HEK293T (cell line): ENCODE measurements around the gene TRABD2B.

Source experiments
- ARNT ChIP-seq: fragments of 450-650 bp; IDR thresholded peaks from 2 replicates; pipeline ENCODE4 v1.6.1; 2017; ENCODE audit warnings: mild to moderate bottlenecking
- FOXA1 ChIP-seq: fragments of 450-650 bp; IDR thresholded peaks from 2 replicates; pipeline ENCODE4 v1.6.1; 2016; ENCODE audit warnings: mild to moderate bottlenecking
- FOXK2 ChIP-seq: fragments of 450-650 bp; IDR thresholded peaks from 2 replicates; pipeline ENCODE4 v1.6.1; 2016; ENCODE audit warnings: mild to moderate bottlenecking
- FOXM1 ChIP-seq: fragments of 450-650 bp; IDR thresholded peaks from 2 replicates; pipeline ENCODE4 v1.6.1; 2017; ENCODE audit warnings: mild to moderate bottlenecking, borderline replicate concordance
- HDGF ChIP-seq: fragments of 450-650 bp; IDR thresholded peaks from 2 replicates; pipeline ENCODE4 v1.6.1; 2017; ENCODE audit warnings: antibody characterized with exemption, borderline replicate concordance
- LEF1 ChIP-seq: fragments of 450-650 bp; IDR thresholded peaks from 2 replicates; pipeline ENCODE4 v1.6.1; 2017; ENCODE audit warnings: mild to moderate bottlenecking, borderline replicate concordance
- SP1 ChIP-seq: fragments of 450-650 bp; IDR thresholded peaks from 2 replicates; pipeline ENCODE4 v1.6.1; 2017
- SUZ12 ChIP-seq: fragments of 450-650 bp; IDR thresholded peaks from 2 replicates; pipeline ENCODE4 v1.6.1; 2016; ENCODE audit warnings: mild to moderate bottlenecking
- TARDBP ChIP-seq: fragments of 450-650 bp; IDR thresholded peaks from 2 replicates; pipeline ENCODE4 v1.6.1; 2016
- ZNF384 ChIP-seq: fragments of 450-650 bp; IDR thresholded peaks from 2 replicates; pipeline ENCODE4 v1.6.1; 2016

- TF ChIP-seq TARDBP (no peak), SUZ12 (no peak), FOXM1 (no peak), SP1 (no peak), FOXK2 (no peak), HDGF (no peak), ARNT (no peak), ZNF384 (no peak), FOXA1 (no peak), LEF1 (no peak)
Observed at GRCh38 chr1:47840393-47841190, 156.6 kb downstream of the TRABD2B start.
